H1 (cell line): ENCODE results near the gene ATP6V1G1. TPM values are rescaled to one million over a fixed set of nuclear protein-coding genes. Genes with fewer than 3 reads are reported as not detected.

Experiments
- CTCF ChIA-PET: fragments of 300-600 bp; sonication (Branson Sonifier 250); formaldehyde crosslinking; loops from one replicate; lab custom pipeline; 2021; ENCODE audit not compliant: partially characterized antibody; lab: Charles Lee
- POLR2A ChIA-PET: fragments of 300-600 bp; sonication (Branson Sonifier 250); formaldehyde crosslinking; loops from one replicate; lab custom pipeline; 2021; ENCODE audit warnings: inconsistent platforms; ENCODE audit not compliant: partially characterized antibody; lab: Charles Lee
- DNase-seq, 2 experiments: peaks; one replicate each; pipeline versions ENCODE4 v3.0.0 to v3.0.0-alpha.2; 2010 to 2022; ENCODE audit warnings: low spot score in 2 of 2, low read depth in 1 of 2, mixed read lengths in 1 of 2
- FAIRE-seq: peaks from 2 replicates; lab custom pipeline; 2011; peaks lifted over from hg19 to GRCh38; lab: Jason Lieb, UNC
- H2AFZ ChIP-seq: 2 replicates; pipeline ENCODE4 v1.8.1; 2012; ENCODE audit warnings: low read length, inconsistent platforms
- H2AK5ac ChIP-seq: 2 replicates; pipeline ENCODE4 v1.6.1; 2013; ENCODE audit warnings: low read depth, low read length
- H2BK120ac ChIP-seq: replicated peaks from 2 replicates; pipeline ENCODE3; 2013; ENCODE audit warnings: low read depth, low read length, inconsistent platforms
- H2BK12ac ChIP-seq: 2 replicates; pipeline ENCODE4 v1.6.1; 2013; ENCODE audit warnings: low read depth, low read length
- H2BK15ac ChIP-seq: 2 replicates; pipeline ENCODE4 v1.6.1; 2013; ENCODE audit warnings: low read length
- H2BK20ac ChIP-seq: 2 replicates; pipeline ENCODE4 v1.6.1; 2013; ENCODE audit warnings: low read length
- H2BK5ac ChIP-seq: 2 replicates; pipeline ENCODE4 v1.6.1; 2013; ENCODE audit warnings: low read depth, low read length
- H3K14ac ChIP-seq: 2 replicates; pipeline ENCODE4 v1.6.1; 2013; ENCODE audit warnings: inconsistent platforms; ENCODE audit not compliant: insufficient read length
- H3K18ac ChIP-seq: 2 replicates; pipeline ENCODE4 v1.6.1; 2013; ENCODE audit warnings: low read length; ENCODE audit errors: extremely low read depth
- H3K23ac ChIP-seq: 2 replicates; pipeline ENCODE4 v1.6.1; 2013; ENCODE audit warnings: inconsistent platforms; ENCODE audit not compliant: insufficient read length
- H3K23me2 ChIP-seq: 2 replicates; pipeline ENCODE4 v1.6.1; 2013; ENCODE audit warnings: low read depth, low read length
- H3K27ac ChIP-seq: 2 replicates; pipeline ENCODE4 v1.6.1; 2011; ENCODE audit warnings: low read depth, low read length, inconsistent platforms
- H3K27me3 ChIP-seq, 4 experiments: replicated peaks in 1 of 4; 1 replicate in 1 of 4; 2 replicates in 3 of 4; pipeline versions ENCODE4 v1.6.1 to v1.8.1; 2011 to 2013; ENCODE audit warnings: low read length in 3 of 4, mild to moderate bottlenecking in 3 of 4, inconsistent platforms in 2 of 4, mixed read lengths in 2 of 4, moderate library complexity in 1 of 4; ENCODE audit not compliant: control insufficient read depth in 3 of 4, insufficient read depth in 3 of 4; ENCODE audit errors: extremely low read depth in 1 of 4
- H3K36me3 ChIP-seq, 4 experiments: 2 replicates each; pipeline versions ENCODE4 v1.6.1 to v1.8.1; 2011 to 2013; ENCODE audit warnings: mild to moderate bottlenecking in 4 of 4, low read length in 3 of 4, moderate library complexity in 2 of 4, control low read depth in 1 of 4, inconsistent platforms in 1 of 4; ENCODE audit not compliant: insufficient read depth in 4 of 4, control insufficient read depth in 2 of 4
- H3K4ac ChIP-seq: replicated peaks from 2 replicates; pipeline ENCODE3; 2013; ENCODE audit warnings: low read length, low read depth, mixed read lengths, inconsistent platforms; ENCODE audit not compliant: insufficient read length
- H3K4me1 ChIP-seq, 4 experiments: replicated peaks in 1 of 4; 1 replicate in 1 of 4; 2 replicates in 3 of 4; pipeline versions ENCODE4 v1.6.1 to v1.8.1; 2011 to 2013; ENCODE audit warnings: low read length in 3 of 4, inconsistent platforms in 2 of 4, mixed read lengths in 1 of 4; ENCODE audit not compliant: insufficient read depth in 4 of 4, control insufficient read depth in 3 of 4
- H3K4me2 ChIP-seq, 2 experiments: 2 replicates each; pipeline versions ENCODE4 v1.6.1 to v1.8.1; 2011 to 2013; ENCODE audit warnings: low read depth in 2 of 2, low read length in 2 of 2, control low read depth in 1 of 2, inconsistent platforms in 1 of 2, mild to moderate bottlenecking in 1 of 2; ENCODE audit not compliant: insufficient read depth in 1 of 2
- H3K4me3 ChIP-seq, 4 experiments: fragments of 200-600, 300-600 bp in 1 of 4; sonication (generic), shearing (Covaris generic), sonication (Bioruptor Twin) in 1 of 4; 2 replicates each; pipeline versions ENCODE4 v1.5.1 to v1.8.1; 2011 to 2016; ENCODE audit warnings: low read length in 4 of 4, low read depth in 3 of 4, control low read depth in 2 of 4, inconsistent platforms in 2 of 4, mild to moderate bottlenecking in 2 of 4, mixed read lengths in 1 of 4, moderate library complexity in 1 of 4; ENCODE audit not compliant: insufficient read depth in 2 of 4; ENCODE audit errors: extremely low read depth in 1 of 4
- H3K56ac ChIP-seq: replicated peaks from 2 replicates; pipeline ENCODE3; 2013; ENCODE audit warnings: low read depth, mild to moderate bottlenecking, mixed read lengths, low read length, inconsistent platforms; ENCODE audit not compliant: insufficient read length
- H3K79me1 ChIP-seq: 2 replicates; pipeline ENCODE4 v1.6.1; 2013; ENCODE audit warnings: low read depth, low read length, control low read depth
- H3K79me2 ChIP-seq, 2 experiments: 2 replicates each; pipeline versions ENCODE4 v1.6.1 to v1.8.1; 2012 to 2013; ENCODE audit warnings: low read length in 2 of 2, mild to moderate bottlenecking in 2 of 2, inconsistent platforms in 1 of 2; ENCODE audit not compliant: insufficient read depth in 2 of 2, control insufficient read depth in 1 of 2
- H3K9ac ChIP-seq, 4 experiments: replicated peaks in 1 of 4; 1 replicate in 1 of 4; 2 replicates in 3 of 4; pipeline versions ENCODE4 v1.6.1 to v1.8.1; 2011 to 2013; ENCODE audit warnings: low read depth in 3 of 4, low read length in 3 of 4, control low read depth in 2 of 4, mild to moderate bottlenecking in 2 of 4, moderate library complexity in 2 of 4, inconsistent platforms in 1 of 4; ENCODE audit errors: extremely low read depth in 1 of 4
- H3K9me3 ChIP-seq, 2 experiments: 2 replicates each; pipeline versions ENCODE4 v1.6.1 to v1.8.1; 2012 to 2013; ENCODE audit warnings: mild to moderate bottlenecking in 2 of 2, moderate library complexity in 2 of 2, control low read depth in 1 of 2, inconsistent platforms in 1 of 2, low read depth in 1 of 2, low read length in 1 of 2, mixed read lengths in 1 of 2; ENCODE audit not compliant: insufficient read depth in 2 of 2
- H4K20me1 ChIP-seq, 2 experiments: replicated peaks in 1 of 2; 2 replicates each; pipeline versions ENCODE3 to v1.8.1; 2011 to 2013; ENCODE audit warnings: inconsistent platforms in 2 of 2, low read length in 2 of 2, mild to moderate bottlenecking in 1 of 2; ENCODE audit not compliant: insufficient read depth in 2 of 2, control insufficient read depth in 1 of 2
- H4K5ac ChIP-seq: 2 replicates; pipeline ENCODE4 v1.6.1; 2013; ENCODE audit warnings: low read length, low read depth, mixed read lengths, inconsistent platforms; ENCODE audit not compliant: insufficient read length
- H4K8ac ChIP-seq: 2 replicates; pipeline ENCODE4 v1.8.0; 2013; ENCODE audit warnings: mild to moderate bottlenecking, moderate library complexity, low read length, inconsistent platforms; ENCODE audit not compliant: insufficient read depth; ENCODE audit errors: extremely low read depth
- H4K91ac ChIP-seq: replicated peaks from 2 replicates; pipeline ENCODE3; 2013; ENCODE audit warnings: low read length, mixed read lengths, inconsistent platforms; ENCODE audit not compliant: insufficient read length
- BRCA1 ChIP-seq: IDR thresholded peaks from 2 replicates; pipeline ENCODE4 v1.6.1; 2012; ENCODE audit warnings: low read depth, low read length, improper control_type of control experiment
- CBX5 ChIP-seq: fragments of 300-800, 300-1000 bp; sonication (generic); IDR thresholded peaks from 2 replicates; pipeline ENCODE4 v1.7.1; 2016; ENCODE audit warnings: antibody characterized with exemption, low read length, low read depth
- CBX8 ChIP-seq: fragments of 300-800, 300-1000 bp; sonication (generic); IDR thresholded peaks from 2 replicates; pipeline ENCODE4 v1.7.1; 2016; ENCODE audit warnings: low read depth, low read length, borderline replicate concordance
- E2F6 ChIP-seq: IDR thresholded peaks from 2 replicates; pipeline ENCODE4 v1.6.1; 2012; ENCODE audit warnings: inconsistent platforms
- JUND ChIP-seq: IDR thresholded peaks from 2 replicates; pipeline ENCODE4 v1.6.1; 2011; ENCODE audit warnings: mild to moderate bottlenecking, improper control_type of control experiment, low read length
- NRF1 ChIP-seq: IDR thresholded peaks from 2 replicates; pipeline ENCODE4 v1.6.1; 2011; ENCODE audit warnings: mild to moderate bottlenecking, low read depth, low read length, improper control_type of control experiment
- SIRT6 ChIP-seq: IDR thresholded peaks from one replicate; pipeline ENCODE4 v1.7.1; 2012; ENCODE audit warnings: low read length, inconsistent platforms
- SP4 ChIP-seq: IDR thresholded peaks from 2 replicates; pipeline ENCODE4 v1.6.1; 2012; ENCODE audit warnings: low read length, inconsistent platforms
- TCF12 ChIP-seq: IDR thresholded peaks from 2 replicates; pipeline ENCODE4 v1.6.1; 2011; ENCODE audit warnings: low read depth, mild to moderate bottlenecking, low read length
- whole genome bisulfite sequencing, 2 experiments: shearing (Covaris generic) in 1 of 2; methylation state at CpG; one replicate each; pipeline versions ENCODE4 v1.1.6 to v1.1.7; 2013 to 2015; ENCODE audit warnings: low lambda C conversion rate in 2 of 2, mixed read lengths in 2 of 2, inconsistent platforms in 1 of 2, low coverage in 1 of 2, missing lambda C conversion rate in 1 of 2; ENCODE audit not compliant: insufficient replicate concordance in 2 of 2, insufficient coverage in 1 of 2, insufficient read length in 1 of 2; ENCODE audit errors: extremely low coverage in 1 of 2, missing lambda C conversion rate in 1 of 2; 5-methylcytosine and 5-hydroxymethylcytosine counted together
- polyA plus RNA-seq, 7 experiments: library from polyadenylated mRNA; depleted of rRNA in 3 of 7; stranded (reverse) in 5 of 7; unstranded in 2 of 7; fragments of >200 nt in 5 of 7; fragments of 200-250 nt in 2 of 7; gene quantifications; 1 replicate in 5 of 7; 2 replicates in 1 of 7; 4 replicates in 1 of 7; pipeline versions ENCODE4 v1.2.1 to v1.2.3, GENCODE V29; 2011 to 2013; ENCODE audit warnings: missing spikeins in 2 of 7, mixed read lengths in 2 of 7
- total RNA-seq: library from RNA; stranded (reverse); fragmentation: NEBNext Ultra II Directional; extraction: Animal tissue kit (Norgen Biotek cat#: 25700); gene quantifications from 2 replicates; pipeline ENCODE4 v1.2.1, GENCODE V29; 2021

ATP6V1G1 gene
- total and polyA plus RNA-seq, 2 of the 8 experiments (the other 6 are each of a cell fraction or from before 2014, with no cell fraction given): 112 to 124 TPM

- no peak overlapping the region for H2BK120ac ChIP-seq
- H3K79me1 ChIP-seq: no peaks in the 10 kb centered on the region; the same call in 1 of the 2 replicates
- no peak overlapping the region for H3K9ac ChIP-seq
- H3K18ac ChIP-seq: no peak overlapping the region
- DNase-seq: no peak
- H3K27ac ChIP-seq: no peak overlapping the region
- 91% methylated on average over 5 of the region's 5 CpGs; no CpG with 5 or more reads in 1 of the 2 experiments for WGBS, 2 experiments
- H4K5ac ChIP-seq: no peak overlapping the region
- no peak overlapping the region for H2BK12ac ChIP-seq
- no peak for FAIRE-seq
- no peak overlapping the region for H4K8ac ChIP-seq
- no peak overlapping the region for H3K56ac ChIP-seq
- ChIA-PET POLR2A (no interaction called here), CTCF (interaction anchor here (2.0 kb wide), 1 partner anchor 14 kb away, joined by 12 read pairs; no protein-coding TSS in a partner anchor)
- H2AFZ ChIP-seq: no peak overlapping the region
- no peak overlapping the region for H4K91ac ChIP-seq
- no peaks in the 10 kb centered on the region for H3K79me2 ChIP-seq
- H3K9me3 ChIP-seq: no peaks in the 10 kb centered on the region
- H3K4me1 ChIP-seq: no peaks in the 10 kb centered on the region
- H3K4me2 ChIP-seq: no peak overlapping the region
- no peak overlapping the region for H2AK5ac ChIP-seq
- H3K36me3 ChIP-seq: no peaks in the 10 kb centered on the region
- H3K23me2 ChIP-seq: no peaks in the 10 kb centered on the region
- H3K4me3 ChIP-seq: no peak overlapping the region
- no peak overlapping the region for H2BK15ac ChIP-seq
- H3K23ac ChIP-seq: no peak overlapping the region
- no peak overlapping the region for H3K4ac ChIP-seq
- H2BK5ac ChIP-seq: no peak overlapping the region
- no peaks in the 10 kb centered on the region for H4K20me1 ChIP-seq
- no peak overlapping the region for H2BK20ac ChIP-seq
- H3K27me3 ChIP-seq: 0 out of 7 replicates have a peak, but pooled peaks cover 0 to under 1% (median 0%) of the 10 kb centered on the region in 4 experiments
- no peak overlapping the region for H3K14ac ChIP-seq
- TF ChIP-seq NRF1: no peak
- no peak for TF ChIP-seq JUND
- no peak for TF ChIP-seq TCF12
- TF ChIP-seq CBX8: no peak
- TF ChIP-seq CBX5: no peak
- no peak for TF ChIP-seq BRCA1
- no peak for TF ChIP-seq E2F6
- TF ChIP-seq SIRT6: no peak
- no peak for TF ChIP-seq SP4
Observed at GRCh38 chr9:114552706-114553105, 34.9 kb upstream of the ATP6V1G1 start.
